Measurements from ENCODE around the gene LRRC4C. TPM values are rescaled to one million over a fixed set of nuclear protein-coding genes. Genes with fewer than 3 reads are reported as not detected.
A peak's percentile ranks its signal among the peaks of the same experiment; 100 is the strongest.

Gene LRRC4C
- total RNA-seq, 1 donor from 2014 or later: 0.41 TPM

DNA sequence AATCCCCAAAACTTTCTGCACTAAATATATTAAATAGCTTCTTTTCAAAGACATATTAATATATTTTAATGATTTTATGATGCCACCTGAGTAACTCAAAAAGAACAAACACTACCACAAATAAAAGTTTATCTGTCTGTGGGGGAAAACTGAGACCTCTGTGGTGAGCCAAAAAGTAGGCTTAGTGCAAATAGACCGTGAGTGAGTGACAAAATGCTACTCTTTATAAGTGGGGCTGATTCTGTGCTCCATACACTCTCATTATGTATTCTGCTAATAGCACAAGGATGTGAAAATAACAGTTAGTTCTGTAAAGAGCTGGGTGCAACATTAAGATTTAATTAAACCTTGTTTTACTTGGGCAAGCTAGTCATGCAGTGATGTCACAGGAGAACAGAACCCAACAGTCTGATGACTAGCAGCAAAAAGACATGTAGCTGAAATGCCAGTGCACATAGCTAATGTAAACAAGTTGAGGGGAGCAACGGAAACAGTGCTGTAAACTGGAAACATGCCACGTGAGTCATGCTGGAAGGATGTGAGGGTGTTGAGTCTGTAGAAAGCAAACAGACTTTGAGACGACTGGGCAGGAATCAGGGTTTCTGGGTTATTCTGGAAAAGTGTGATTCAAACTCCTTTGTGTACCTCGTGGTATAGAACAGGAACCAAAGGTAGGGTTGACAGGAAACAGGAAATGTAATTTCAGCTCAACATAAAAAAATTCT lies 1130.4 kb downstream of the LRRC4C start:
- peak; percentile 15 for DNase-seq
- H3K27ac ChIP-seq (replicated peaks): no peak overlapping the region
- no peaks in the 10 kb centered on the region for H3K9me3 ChIP-seq (replicated peaks)
- no peak overlapping the region for H3K4me3 ChIP-seq
- no peaks in the 10 kb centered on the region for H3K27me3 ChIP-seq (ENCODE audit: low read depth)
- no peaks in the 10 kb centered on the region for H3K4me1 ChIP-seq
- TF ChIP-seq, protein P1, sequence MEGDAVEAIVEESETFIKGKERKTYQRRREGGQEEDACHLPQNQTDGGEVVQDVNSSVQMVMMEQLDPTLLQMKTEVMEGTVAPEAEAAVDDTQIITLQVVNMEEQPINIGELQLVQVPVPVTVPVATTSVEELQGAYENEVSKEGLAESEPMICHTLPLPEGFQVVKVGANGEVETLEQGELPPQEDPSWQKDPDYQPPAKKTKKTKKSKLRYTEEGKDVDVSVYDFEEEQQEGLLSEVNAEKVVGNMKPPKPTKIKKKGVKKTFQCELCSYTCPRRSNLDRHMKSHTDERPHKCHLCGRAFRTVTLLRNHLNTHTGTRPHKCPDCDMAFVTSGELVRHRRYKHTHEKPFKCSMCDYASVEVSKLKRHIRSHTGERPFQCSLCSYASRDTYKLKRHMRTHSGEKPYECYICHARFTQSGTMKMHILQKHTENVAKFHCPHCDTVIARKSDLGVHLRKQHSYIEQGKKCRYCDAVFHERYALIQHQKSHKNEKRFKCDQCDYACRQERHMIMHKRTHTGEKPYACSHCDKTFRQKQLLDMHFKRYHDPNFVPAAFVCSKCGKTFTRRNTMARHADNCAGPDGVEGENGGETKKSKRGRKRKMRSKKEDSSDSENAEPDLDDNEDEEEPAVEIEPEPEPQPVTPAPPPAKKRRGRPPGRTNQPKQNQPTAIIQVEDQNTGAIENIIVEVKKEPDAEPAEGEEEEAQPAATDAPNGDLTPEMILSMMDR (IDR thresholded peaks at IDR 0.05; ENCODE audit: borderline replicate concordance): no peak
- intact Hi-C loops (cut with micrococcal nuclease): no loop called here
- no peaks in the 10 kb centered on the region for H3K36me3 ChIP-seq

DNA sequence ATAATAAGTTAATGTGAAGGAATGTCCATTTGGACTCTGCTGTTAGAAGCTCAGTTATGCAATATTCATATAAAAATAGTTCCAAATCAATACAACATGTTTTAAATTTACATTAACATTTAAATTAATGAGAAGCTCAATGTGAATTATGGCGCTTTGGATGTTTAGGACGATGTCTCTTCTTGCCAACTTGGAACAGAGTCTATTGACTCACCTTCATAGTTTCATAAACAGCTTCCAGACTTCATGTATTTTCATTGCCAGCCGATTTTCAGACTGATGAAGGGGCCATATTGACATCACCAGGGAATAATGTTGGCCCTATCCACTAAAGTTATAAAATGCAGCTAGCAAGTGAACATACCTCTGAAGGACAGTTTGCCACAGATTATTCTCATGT lies 1136.2 kb downstream of the LRRC4C start:
- intact Hi-C loops (cut with micrococcal nuclease): no loop called here
- H3K9me3 ChIP-seq (replicated peaks): no peaks in the 10 kb centered on the region

DNA sequence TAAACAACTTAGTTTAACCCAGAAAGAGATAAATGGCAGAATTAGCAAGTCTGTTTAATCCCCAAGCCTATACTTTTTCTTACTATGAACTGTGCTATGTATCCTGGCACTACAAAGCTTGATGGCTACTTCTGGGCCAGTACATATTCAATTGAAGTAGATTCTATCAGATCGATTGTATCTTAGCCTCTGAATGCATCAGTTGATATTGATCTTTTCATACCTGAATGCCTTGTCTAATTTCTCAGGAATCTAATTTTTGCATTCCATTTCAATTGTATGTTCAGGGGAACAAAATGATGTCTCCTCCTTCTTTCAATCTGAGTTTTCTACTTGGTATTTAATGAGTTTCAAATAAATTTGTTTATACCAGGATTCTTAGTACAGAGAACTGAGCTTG lies 1137.9 kb downstream of the LRRC4C start:
- intact Hi-C loops (cut with micrococcal nuclease): no loop called here
- TF ChIP-seq, protein P1 (IDR thresholded peaks at IDR 0.05; ENCODE audit: borderline replicate concordance): no peak

More for the DNA sequence above, 1136.2 kb downstream of the LRRC4C start:
- H3K27ac ChIP-seq (replicated peaks): no peak overlapping the region
- no peak overlapping the region for H3K4me3 ChIP-seq
- no peak for DNase-seq
- H3K36me3 ChIP-seq: no peaks in the 10 kb centered on the region
- TF ChIP-seq, protein P1 (IDR thresholded peaks at IDR 0.05; ENCODE audit: borderline replicate concordance): no peak
- no peaks in the 10 kb centered on the region for H3K4me1 ChIP-seq
- H3K27me3 ChIP-seq (ENCODE audit: low read depth): no peaks in the 10 kb centered on the region

DNA sequence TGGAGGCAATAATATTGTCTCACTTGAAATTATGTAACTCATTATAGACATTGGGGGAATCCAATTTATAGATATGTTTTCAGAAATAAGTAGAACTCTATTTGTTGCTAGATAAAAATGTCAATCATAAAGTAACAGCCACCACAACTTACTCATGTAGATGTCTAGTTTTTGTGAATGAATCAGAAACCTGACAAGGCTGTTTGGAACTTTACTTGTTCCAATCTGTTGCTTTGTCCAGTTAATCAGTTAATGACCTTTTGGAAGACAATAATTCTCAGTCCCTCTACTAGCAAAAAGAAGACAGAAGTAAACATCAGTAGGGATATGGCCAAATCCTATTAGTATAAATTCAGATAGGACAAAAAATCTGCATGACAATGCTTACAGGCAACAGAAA lies 1143.3 kb downstream of the LRRC4C start:
- Histone ChIP-seq H3K9me3 (replicated peaks) (no peaks in the 10 kb centered on the region), H3K4me1 (no peaks in the 10 kb centered on the region), H3K36me3 (no peaks in the 10 kb centered on the region), H3K27ac (replicated peaks) (no peak overlapping the region), H3K4me3 (no peak overlapping the region), H3K27me3 (ENCODE audit: low read depth) (no peaks in the 10 kb centered on the region)
- intact Hi-C loops (cut with micrococcal nuclease): no loop called here
- DNase-seq: no peak
- TF ChIP-seq, protein P1 (IDR thresholded peaks at IDR 0.05; ENCODE audit: borderline replicate concordance): no peak

More for the DNA sequence above, 1137.9 kb downstream of the LRRC4C start:
- Histone ChIP-seq H3K4me3 (no peak overlapping the region), H3K27me3 (ENCODE audit: low read depth) (no peaks in the 10 kb centered on the region), H3K36me3 (no peaks in the 10 kb centered on the region), H3K9me3 (replicated peaks) (no peaks in the 10 kb centered on the region), H3K4me1 (no peaks in the 10 kb centered on the region), H3K27ac (replicated peaks) (no peak overlapping the region)
- DNase-seq: no peak

DNA sequence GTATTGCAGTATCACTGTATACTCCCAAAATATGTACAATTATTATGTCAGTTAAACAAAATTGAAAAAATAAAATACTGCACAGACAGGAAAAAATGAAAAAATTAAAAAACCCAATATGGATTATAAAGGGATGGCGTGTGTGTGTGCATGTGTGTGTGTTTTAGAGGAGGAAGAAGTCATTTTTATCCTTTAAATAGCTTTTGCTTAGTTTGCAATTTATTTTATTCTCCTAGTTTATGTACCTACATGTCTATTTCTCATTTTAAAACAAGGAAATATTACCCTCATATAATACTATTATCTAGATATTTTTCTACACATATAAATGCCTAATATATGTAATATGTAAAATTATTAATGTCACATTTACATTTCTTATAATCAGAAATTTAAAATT lies 1144.3 kb downstream of the LRRC4C start:
- DNase-seq: no peak
- H3K27ac ChIP-seq (replicated peaks): no peak overlapping the region
- H3K9me3 ChIP-seq (replicated peaks): no peaks in the 10 kb centered on the region
- TF ChIP-seq, protein P1 (IDR thresholded peaks at IDR 0.05; ENCODE audit: borderline replicate concordance): no peak
- intact Hi-C loops (cut with micrococcal nuclease): no loop called here
- no peaks in the 10 kb centered on the region for H3K27me3 ChIP-seq (ENCODE audit: low read depth)
- H3K4me1 ChIP-seq: no peaks in the 10 kb centered on the region
- no peaks in the 10 kb centered on the region for H3K36me3 ChIP-seq
- H3K4me3 ChIP-seq: no peak overlapping the region

Measured in left ventricle myocardium inferior (tissue), 1 donor.